Activated gamma-delta T cell (primary cell): ENCODE results near the gene EFHC2.
"Not testable (repeated sequence)": the region's sequence is repeated elsewhere in the genome, so short reads cannot be mapped to it uniquely, and the experiment has no call there.

Experiments
- DNase-seq: peaks from one replicate; lab custom pipeline; 2025; lab: John Stamatoyannopoulos, UW

Gene EFHC2

GRCh38 chrX:44291468-44292092 lies 51.9 kb downstream of the EFHC2 start:
- no peak for DNase-seq

GRCh38 chrX:44290718-44291117 lies 52.8 kb downstream of the EFHC2 start:
- no peak for DNase-seq

- no peak for DNase-seq
Measured at GRCh38 chrX:44282753-44283152, 60.7 kb downstream of the EFHC2 start.

- DNase-seq, result no peak
Measured at GRCh38 chrX:44280116-44280515, 63.4 kb downstream of the EFHC2 start.

- DNase-seq, result no peak
Measured at GRCh38 chrX:44274096-44274495, 69.4 kb downstream of the EFHC2 start.

GRCh38 chrX:44267861-44268260 lies 75.6 kb downstream of the EFHC2 start:
- DNase-seq, result no peak

GRCh38 chrX:44267116-44267515 lies 76.4 kb downstream of the EFHC2 start:
- DNase-seq, result no peak

GRCh38 chrX:44265559-44265958 lies 77.9 kb downstream of the EFHC2 start:
- DNase-seq, result no peak

- DNase-seq, result no peak
Measured at GRCh38 chrX:44264936-44265335, 78.5 kb downstream of the EFHC2 start.

- no peak for DNase-seq
Measured at GRCh38 chrX:44261286-44261685, 82.2 kb downstream of the EFHC2 start.

- no peak for DNase-seq
Measured at GRCh38 chrX:44260609-44261008, 82.9 kb downstream of the EFHC2 start.

- not testable (repeated sequence) for DNase-seq
Measured at GRCh38 chrX:44255742-44256141, 87.7 kb downstream of the EFHC2 start.

GRCh38 chrX:44253575-44253942 lies 89.9 kb downstream of the EFHC2 start:
- no peak for DNase-seq

- not testable (repeated sequence) for DNase-seq
Measured at GRCh38 chrX:44252688-44253574, 90.5 kb downstream of the EFHC2 start.

GRCh38 chrX:44247468-44247867 lies 96.0 kb downstream of the EFHC2 start:
- no peak for DNase-seq

GRCh38 chrX:44246826-44247225 lies 96.6 kb downstream of the EFHC2 start:
- DNase-seq, result no peak

GRCh38 chrX:44245733-44246132 lies 97.7 kb downstream of the EFHC2 start:
- no peak for DNase-seq

- DNase-seq, result no peak
Measured at GRCh38 chrX:44244008-44244407, 99.5 kb downstream of the EFHC2 start.

- DNase-seq, result no peak
Measured at GRCh38 chrX:44241546-44241945, 101.9 kb downstream of the EFHC2 start.

GRCh38 chrX:44240036-44240435 lies 103.4 kb downstream of the EFHC2 start:
- DNase-seq, result no peak

- DNase-seq, result no peak
Measured at GRCh38 chrX:44239036-44239435, 104.4 kb downstream of the EFHC2 start.

- no peak for DNase-seq
Measured at GRCh38 chrX:44235534-44235933, 107.9 kb downstream of the EFHC2 start.

- no peak for DNase-seq
Measured at GRCh38 chrX:44234541-44234940, 108.9 kb downstream of the EFHC2 start.
